ENCODE measurements around the gene EMILIN1. TPM values are rescaled to one million over a fixed set of nuclear protein-coding genes. Genes with fewer than 3 reads are reported as not detected.

Gene EMILIN1
- total RNA-seq, 2 experiments from 2014 or later: 0.91 to 1.2 TPM

- Mint-ChIP-seq H3K36me3 (no peaks in the 10 kb centered on the region), H3K27ac (peak overlapping the region; percentile 88), H3K27me3 (no peaks in the 10 kb centered on the region), H3K4me1 (peaks cover 29% of the 10 kb centered on the region), H3K9me3 (no peaks in the 10 kb centered on the region), H3K4me3 (peak overlapping the region; percentile 89)
- ATAC-seq (ENCODE audit: low read depth) (peak; percentile 89), DNase-seq (peak; percentile 100)
- POLR2A ChIA-PET: interaction anchor here (0.8 to 10.4 kb wide), 7 partner anchors 9 to 237 kb away, joined by 3 to 113 read pairs (median 4); partner anchors contain the start of genes AGBL5, MPV17 and OST4
Measured at GRCh38 chr2:27086090-27086723, 7.8 kb downstream of the EMILIN1 start.

GRCh38 chr2:27086724-27087593 is 8.5 kb downstream of the EMILIN1 start, which contains the start of gene KHK:
KHK (plus strand) TSS chr2:27086772; CDS start chr2:27087260, 488 bp downstream.
- Mint-ChIP-seq H3K27ac (peak within 1 kb of the TSS; percentile 88), H3K4me3 (peak within 1 kb of the TSS; percentile 89), H3K4me1 (peaks cover 23% of the 10 kb centered on the region), H3K27me3 (no peaks in the 10 kb centered on the region), H3K36me3 (no peaks in the 10 kb centered on the region), H3K9me3 (no peaks in the 10 kb centered on the region)
- POLR2A ChIA-PET: interaction anchor here (0.7 to 10.4 kb wide), 11 partner anchors 9 to 236 kb away, joined by 3 to 113 read pairs (median 3); partner anchors contain the start of genes AGBL5, ATRAID, MPV17 and OST4
- DNase-seq: no peak
- ATAC-seq (ENCODE audit: low read depth): peak; percentile 3

GRCh38 chr2:27087823-27088410 is 9.5 kb downstream of the EMILIN1 start:
- peak overlapping the region; percentile 89 for H3K4me3 Mint-ChIP-seq
- no peak for DNase-seq
- H3K27me3 Mint-ChIP-seq: no peaks in the 10 kb centered on the region
- peaks cover 23% of the 10 kb centered on the region for H3K4me1 Mint-ChIP-seq
- H3K9me3 Mint-ChIP-seq: no peaks in the 10 kb centered on the region
- ATAC-seq (ENCODE audit: low read depth): no peak
- H3K36me3 Mint-ChIP-seq: no peaks in the 10 kb centered on the region
- peak overlapping the region; percentile 42 for H3K27ac Mint-ChIP-seq
- POLR2A ChIA-PET: interaction anchor here (0.6 to 10.4 kb wide), 11 partner anchors 8 to 1410 kb away, joined by 3 to 113 read pairs (median 3); partner anchors contain the start of genes AGBL5, ATRAID, MPV17 and OST4

DNA sequence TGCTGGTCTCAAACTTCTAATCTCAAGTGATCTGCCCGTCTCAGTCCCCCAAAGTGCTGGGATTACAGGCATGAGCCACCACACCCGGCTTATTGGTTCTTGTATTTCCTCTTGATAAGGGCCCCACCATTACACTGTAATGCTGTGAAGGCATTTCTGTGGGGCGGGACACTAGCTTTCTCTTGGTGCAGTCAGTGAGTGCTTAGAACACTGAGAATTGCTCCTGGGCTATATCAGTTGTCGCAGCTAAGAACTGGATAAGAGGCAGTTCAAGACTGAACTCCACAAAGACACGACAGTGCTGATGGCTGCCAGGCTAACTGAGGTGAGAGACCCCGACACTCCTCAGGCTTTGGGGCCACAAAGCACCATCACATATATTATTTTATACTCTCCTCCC is 10.2 kb downstream of the EMILIN1 start:
- peaks cover 23% of the 10 kb centered on the region for H3K4me1 Mint-ChIP-seq
- POLR2A ChIA-PET: interaction anchor here (0.6 to 10.4 kb wide), 8 partner anchors 16 to 1411 kb away, joined by 3 to 113 read pairs (median 3); partner anchors contain the start of genes ABHD1, AGBL5, ATRAID and OST4
- no peak overlapping the region for H3K27ac Mint-ChIP-seq
- H3K9me3 Mint-ChIP-seq: no peaks in the 10 kb centered on the region
- no peaks in the 10 kb centered on the region for H3K27me3 Mint-ChIP-seq
- H3K36me3 Mint-ChIP-seq: no peaks in the 10 kb centered on the region
- no peak for DNase-seq
- ATAC-seq (ENCODE audit: low read depth): no peak
- no peak overlapping the region for H3K4me3 Mint-ChIP-seq

GRCh38 chr2:27089111-27089954 is 10.9 kb downstream of the EMILIN1 start:
- DNase-seq: no peak
- Mint-ChIP-seq H3K27ac (no peak overlapping the region), H3K36me3 (no peaks in the 10 kb centered on the region), H3K27me3 (no peaks in the 10 kb centered on the region), H3K4me3 (no peak overlapping the region), H3K4me1 (peaks cover 18% of the 10 kb centered on the region), H3K9me3 (no peaks in the 10 kb centered on the region)
- no peak for ATAC-seq (ENCODE audit: low read depth)
- POLR2A ChIA-PET: interaction anchor here (0.7 to 10.4 kb wide), 8 partner anchors 16 to 502 kb away, joined by 3 to 113 read pairs (median 3); partner anchors contain the start of genes ABHD1, ATRAID, OST4 and PREB

- Mint-ChIP-seq H3K9me3 (no peaks in the 10 kb centered on the region), H3K4me3 (no peak overlapping the region), H3K27ac (no peak overlapping the region), H3K4me1 (peaks cover 13% of the 10 kb centered on the region), H3K27me3 (no peaks in the 10 kb centered on the region), H3K36me3 (no peaks in the 10 kb centered on the region)
- DNase-seq (no peak), ATAC-seq (ENCODE audit: low read depth) (no peak)
- POLR2A ChIA-PET: interaction anchor here (0.5 to 0.7 kb wide), 3 partner anchors 21 to 120 kb away, joined by 3 read pairs; partner anchors contain the start of genes ATRAID, OST4 and SLC5A6
Measured at GRCh38 chr2:27091746-27092695, 13.6 kb downstream of the EMILIN1 start.

- POLR2A ChIA-PET: no interaction called here
- Mint-ChIP-seq H3K36me3 (no peaks in the 10 kb centered on the region), H3K9me3 (no peaks in the 10 kb centered on the region), H3K27me3 (no peaks in the 10 kb centered on the region), H3K27ac (no peak overlapping the region), H3K4me1 (peaks cover 8% of the 10 kb centered on the region), H3K4me3 (no peak overlapping the region)
- no peak for DNase-seq
- no peak for ATAC-seq (ENCODE audit: low read depth)
Measured at GRCh38 chr2:27092696-27093429, 14.4 kb downstream of the EMILIN1 start.

GRCh38 chr2:27093430-27094352 is 15.3 kb downstream of the EMILIN1 start:
- POLR2A ChIA-PET: no interaction called here
- no peak for DNase-seq
- H3K4me1 Mint-ChIP-seq: peaks cover 8% of the 10 kb centered on the region

GRCh38 chr2:27094353-27094984 is 16.1 kb downstream of the EMILIN1 start:
- ATAC-seq (ENCODE audit: low read depth): no peak
- POLR2A ChIA-PET: no interaction called here
- peaks cover 8% of the 10 kb centered on the region for H3K4me1 Mint-ChIP-seq
- DNase-seq: no peak
- H3K27ac Mint-ChIP-seq: no peak overlapping the region
- no peaks in the 10 kb centered on the region for H3K9me3 Mint-ChIP-seq
- no peaks in the 10 kb centered on the region for H3K36me3 Mint-ChIP-seq
- H3K4me3 Mint-ChIP-seq: no peak overlapping the region
- no peaks in the 10 kb centered on the region for H3K27me3 Mint-ChIP-seq

More at GRCh38 chr2:27093430-27094352, 15.3 kb downstream of the EMILIN1 start:
- Mint-ChIP-seq H3K9me3 (no peaks in the 10 kb centered on the region), H3K36me3 (no peaks in the 10 kb centered on the region), H3K27me3 (no peaks in the 10 kb centered on the region), H3K27ac (no peak overlapping the region), H3K4me3 (no peak overlapping the region)
- no peak for ATAC-seq (ENCODE audit: low read depth)

DNA sequence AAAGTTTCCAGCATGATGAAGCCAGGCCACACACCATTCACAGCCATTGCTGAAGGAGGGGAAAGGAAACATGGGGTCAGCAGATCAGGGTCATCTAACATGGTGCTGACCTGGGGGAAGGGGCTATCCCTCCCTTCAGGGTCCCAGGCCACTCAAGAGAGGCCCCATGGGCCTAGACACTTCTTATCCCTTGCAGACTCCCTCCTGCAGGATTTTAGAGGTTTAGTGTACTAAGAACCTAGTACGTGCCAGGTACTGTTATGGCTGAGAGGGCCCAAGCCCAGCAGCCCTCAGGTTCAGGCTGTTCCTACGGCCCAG is 17.0 kb downstream of the EMILIN1 start:
- ATAC-seq (ENCODE audit: low read depth) (no peak), DNase-seq (no peak)
- no peaks in the 10 kb centered on the region for H3K27me3 Mint-ChIP-seq
- H3K36me3 Mint-ChIP-seq: no peaks in the 10 kb centered on the region
- H3K4me1 Mint-ChIP-seq: peaks cover 5% of the 10 kb centered on the region
- no peak overlapping the region for H3K4me3 Mint-ChIP-seq
- H3K27ac Mint-ChIP-seq: no peak overlapping the region
- H3K9me3 Mint-ChIP-seq: no peaks in the 10 kb centered on the region
- POLR2A ChIA-PET: no interaction called here

All from activated naive CD8-positive, alpha-beta T cell treated with anti-CD3 and anti-CD28 coated beads, Interleukin-2, amount 10 ng/mL, durations not matched to agents 7 days and 5 days (primary cell).